Measurements from ENCODE around the gene IZUMO4.

The IZUMO4 gene

GRCh38 chr19:2058570-2059421 lies 37.9 kb upstream of the IZUMO4 start:
- DNase-seq (ENCODE audit: low read depth) = no peak

GRCh38 chr19:2059422-2060201 lies 37.1 kb upstream of the IZUMO4 start:
- peak; percentile 50 for DNase-seq (ENCODE audit: low read depth)

GRCh38 chr19:2060884-2061494 lies 35.7 kb upstream of the IZUMO4 start:
- peak; percentile 71 for DNase-seq (ENCODE audit: low read depth)

- DNase-seq (ENCODE audit: low read depth) = peak; percentile 96
These were observed 35.0 kb upstream of the IZUMO4 start for GRCh38 chr19:2061495-2062388.

DNA sequence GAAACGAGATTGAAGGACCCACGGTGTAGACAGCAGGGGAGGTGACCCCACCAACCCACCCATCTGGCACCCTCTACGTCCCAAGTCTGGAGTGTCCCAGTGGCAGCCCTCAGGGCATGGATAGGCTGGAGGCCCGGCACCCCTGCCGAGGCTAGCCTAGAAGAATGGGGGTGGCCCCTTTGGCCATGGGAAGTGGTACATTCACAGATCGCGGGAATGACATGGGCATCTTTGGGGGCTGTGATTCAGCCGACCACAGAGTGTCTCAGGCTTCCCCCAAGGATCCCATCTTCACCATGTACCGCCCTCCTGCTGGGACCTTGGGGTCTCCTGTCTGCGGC lies 34.4 kb upstream of the IZUMO4 start:
- DNase-seq (ENCODE audit: low read depth) = no peak

DNA sequence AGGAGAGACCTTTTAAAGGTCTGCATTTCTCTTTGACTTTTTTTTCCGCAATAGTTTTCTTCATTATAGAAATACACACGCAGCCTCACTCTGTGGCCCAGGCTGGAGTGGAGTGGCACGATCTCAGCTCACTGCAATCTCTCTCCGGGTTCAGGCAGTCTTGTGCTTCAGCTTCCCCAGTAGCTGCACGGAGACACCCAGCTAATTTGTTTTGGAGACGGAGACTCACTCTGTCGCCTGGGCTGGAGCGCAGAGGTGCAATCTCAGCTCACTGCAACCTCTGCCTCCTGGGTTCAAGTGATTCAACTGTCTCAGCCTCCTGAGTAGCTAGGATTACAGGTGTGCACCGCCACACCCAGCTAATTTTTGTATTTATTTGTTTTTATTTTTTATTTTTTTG lies 33.9 kb upstream of the IZUMO4 start:
- no peak for DNase-seq (ENCODE audit: low read depth)

- DNase-seq (ENCODE audit: low read depth) = no peak
These were observed 32.9 kb upstream of the IZUMO4 start for GRCh38 chr19:2063824-2064223.

DNA sequence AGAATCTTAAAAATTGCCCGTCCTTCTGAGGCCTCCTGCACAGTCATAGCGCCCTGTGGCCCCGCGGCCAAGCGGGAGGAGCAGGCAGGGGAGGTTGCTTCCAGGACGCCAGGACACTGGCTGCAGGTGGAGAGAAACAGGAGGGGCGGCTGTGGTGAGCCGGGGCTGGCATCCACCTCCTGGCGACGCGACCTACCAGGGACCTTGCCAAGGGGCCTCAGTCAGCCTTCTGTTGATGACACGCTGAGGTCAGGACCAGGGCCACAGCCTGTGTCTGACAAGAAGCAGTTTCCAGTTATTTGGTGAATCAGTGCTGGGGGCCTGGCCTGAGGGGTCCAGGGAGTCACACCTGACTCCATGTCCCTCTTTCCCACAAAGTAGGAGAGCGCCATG lies 32.3 kb upstream of the IZUMO4 start:
- no peak for DNase-seq (ENCODE audit: low read depth)

DNA sequence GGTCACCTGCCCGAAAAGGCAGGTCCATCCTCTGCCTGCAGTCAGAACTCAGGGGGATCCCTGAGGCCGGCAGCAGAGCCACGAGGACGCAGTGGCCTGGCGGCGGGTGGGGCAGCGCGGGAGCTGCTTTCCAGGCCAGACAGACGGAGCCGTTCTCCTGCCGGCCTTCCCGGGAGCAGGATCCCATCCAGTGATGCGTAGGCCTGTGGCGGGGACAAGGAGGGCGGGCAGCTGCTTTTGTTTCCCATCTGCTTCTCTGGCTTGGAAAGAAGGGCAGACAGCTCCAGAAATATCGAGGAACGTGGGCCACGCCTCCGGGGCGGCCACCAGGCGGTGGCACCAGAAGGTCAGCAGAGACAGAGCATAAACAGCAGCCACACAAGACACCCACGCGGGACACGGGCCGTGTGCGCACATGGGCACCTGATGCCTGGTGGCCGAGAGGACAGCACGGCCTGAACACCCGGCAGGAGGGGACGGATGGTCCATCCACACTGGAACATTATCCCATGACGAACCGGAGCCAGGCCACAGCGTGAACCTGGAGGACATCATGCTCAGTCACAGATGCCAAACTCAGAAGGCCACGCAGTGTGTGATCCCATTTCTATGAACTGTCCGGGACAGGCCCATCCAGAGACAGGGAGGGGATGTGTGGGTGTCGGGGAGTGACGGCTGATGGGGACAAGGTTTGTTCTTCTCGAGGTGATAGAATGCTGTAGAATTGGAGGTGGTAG lies 31.8 kb upstream of the IZUMO4 start:
- DNase-seq (ENCODE audit: low read depth) = no peak

DNA sequence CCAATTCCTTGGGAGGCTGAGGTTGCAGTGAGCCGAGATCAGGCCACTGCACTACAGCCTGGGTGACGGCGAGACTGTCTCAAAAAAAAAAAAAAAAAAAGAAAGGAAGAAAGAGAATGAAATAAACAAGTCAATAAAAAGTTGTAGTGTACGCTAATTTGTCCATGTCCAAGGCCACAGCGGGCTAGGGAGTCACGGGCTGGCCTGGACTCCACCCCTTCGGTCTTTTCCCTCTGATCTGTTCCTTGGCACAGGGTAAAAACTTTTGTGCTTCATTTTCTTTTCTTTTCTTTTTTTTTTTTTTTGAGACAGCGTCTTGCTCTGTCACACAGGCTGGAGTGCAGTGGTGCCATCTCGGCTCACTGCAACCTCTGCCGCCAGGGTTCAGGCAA lies 26.3 kb upstream of the IZUMO4 start:
- no peak for DNase-seq (ENCODE audit: low read depth)

- DNase-seq (ENCODE audit: low read depth) = no peak
These were observed 25.6 kb upstream of the IZUMO4 start for GRCh38 chr19:2070986-2071673.

GRCh38 chr19:2072757-2073551 lies 23.8 kb upstream of the IZUMO4 start:
- DNase-seq (ENCODE audit: low read depth) = no peak

GRCh38 chr19:2076526-2076944 lies 20.2 kb upstream of the IZUMO4 start:
- no peak for DNase-seq (ENCODE audit: low read depth)

- no peak for DNase-seq (ENCODE audit: low read depth)
These were observed 19.3 kb upstream of the IZUMO4 start for GRCh38 chr19:2077398-2077797.

- DNase-seq (ENCODE audit: low read depth) = no peak
These were observed 18.7 kb upstream of the IZUMO4 start for GRCh38 chr19:2077833-2078619.

DNA sequence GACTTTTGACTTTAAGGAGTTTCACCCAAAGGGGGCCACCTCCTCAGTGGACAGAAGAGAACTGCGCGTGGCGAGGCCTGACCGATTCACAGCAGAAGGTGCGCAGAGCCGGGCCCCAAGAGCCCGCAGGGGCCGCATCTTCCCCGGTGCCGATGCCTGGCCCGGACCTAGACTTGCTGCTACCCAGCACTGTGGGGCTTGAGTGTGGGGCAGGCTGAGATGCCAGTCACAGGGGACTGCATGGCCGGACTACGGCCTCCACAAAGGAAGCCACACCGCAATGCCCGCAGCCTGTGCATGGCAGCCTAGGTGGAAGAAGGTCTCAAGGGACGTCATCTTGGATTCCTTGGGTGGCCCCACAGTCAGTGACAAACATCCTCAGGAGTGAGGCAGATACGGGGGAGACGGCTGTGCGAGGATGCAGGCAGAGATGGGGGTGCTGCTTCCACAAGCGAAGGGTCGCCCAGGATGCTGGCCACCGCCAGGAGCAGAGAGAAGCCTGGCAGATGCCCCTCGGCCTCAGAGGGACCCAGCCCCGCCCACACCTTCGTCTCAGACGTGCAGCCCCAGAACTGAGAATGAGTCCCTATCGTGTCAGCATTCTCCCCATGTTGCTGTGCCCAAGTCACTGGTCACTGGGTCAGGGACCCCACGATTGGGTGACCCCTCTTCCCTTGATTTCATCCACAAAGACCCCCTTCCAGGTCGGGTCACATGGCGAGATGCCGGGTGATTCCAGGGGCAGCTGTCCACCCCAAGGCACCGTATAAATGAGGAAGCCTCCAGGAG lies 17.4 kb upstream of the IZUMO4 start:
- no peak for DNase-seq (ENCODE audit: low read depth)

DNA sequence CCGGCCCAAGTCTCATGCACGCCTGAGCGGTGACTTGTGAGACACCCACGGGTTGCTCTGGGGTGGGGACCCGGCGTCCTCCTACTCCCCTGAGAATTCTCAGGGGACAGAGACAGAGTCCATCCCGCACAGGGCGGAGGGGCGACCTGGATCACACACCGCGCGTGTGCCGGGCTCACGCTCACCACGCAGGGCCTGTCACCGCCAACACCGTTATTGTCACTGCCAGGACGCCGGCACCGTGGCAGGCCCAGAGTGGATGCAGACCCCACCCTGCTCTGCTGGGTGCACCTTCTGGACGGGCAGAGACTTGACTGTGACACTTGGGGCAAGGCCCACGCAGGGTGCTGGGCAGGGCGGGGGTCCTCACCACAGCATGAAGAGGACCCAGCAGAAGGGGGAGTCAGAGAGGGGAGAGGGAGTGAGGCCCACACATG lies 16.8 kb upstream of the IZUMO4 start:
- DNase-seq (ENCODE audit: low read depth) = no peak

DNA sequence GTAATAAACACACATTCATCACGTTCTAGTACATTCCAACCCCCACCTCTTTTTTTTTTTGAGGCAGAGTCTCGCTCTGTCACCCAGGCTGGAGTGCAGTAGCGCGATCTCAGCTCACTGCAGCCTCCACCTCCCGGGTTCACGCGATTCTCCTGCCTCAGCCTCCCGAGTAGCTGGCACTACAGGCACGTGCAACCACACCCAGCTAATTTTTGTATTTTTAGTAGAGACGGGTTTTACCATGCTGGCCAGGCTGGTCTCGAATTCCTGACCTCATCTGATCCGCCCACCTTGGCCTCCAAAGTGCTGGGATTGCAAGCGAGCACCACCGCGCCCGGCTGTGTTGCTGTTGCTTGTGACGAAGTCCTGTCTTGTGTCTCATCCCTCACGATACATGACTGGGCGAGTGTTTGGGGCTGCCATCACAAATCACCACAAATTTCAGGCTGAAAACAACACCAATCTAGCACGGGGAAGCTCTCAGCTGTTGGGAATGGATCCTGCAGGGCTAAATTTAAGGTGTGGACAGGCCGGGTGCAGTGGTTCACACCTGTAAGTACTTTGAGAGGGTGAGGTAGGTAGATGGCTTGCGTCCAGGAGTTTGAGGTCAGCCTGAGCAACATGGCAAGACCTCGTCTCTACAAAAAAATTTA lies 16.3 kb upstream of the IZUMO4 start:
- DNase-seq (ENCODE audit: low read depth) = no peak
